Measurements from ENCODE around the gene PTP4A2. TPM values are rescaled to one million over a fixed set of nuclear protein-coding genes. Genes with fewer than 3 reads are reported as not detected.

PTP4A2 gene
- total RNA-seq, 1 donor from 2014 or later: 157 TPM

- Mint-ChIP-seq H3K27me3 (peaks cover 3% of the 10 kb centered on the region), H3K36me3 (ENCODE audit: insufficient read depth) (peaks cover 4% of the 10 kb centered on the region), H3K4me3 (ENCODE audit: low read depth) (no peak overlapping the region), H3K4me1 (ENCODE audit: low read depth) (peaks cover 4% of the 10 kb centered on the region), H3K27ac (no peak overlapping the region), H3K9me3 (ENCODE audit: low read depth) (peaks cover 5% of the 10 kb centered on the region)
- DNase-seq (ENCODE audit: low spot score, unreplicated experiment): no peak
- TF ChIP-seq, protein P1, sequence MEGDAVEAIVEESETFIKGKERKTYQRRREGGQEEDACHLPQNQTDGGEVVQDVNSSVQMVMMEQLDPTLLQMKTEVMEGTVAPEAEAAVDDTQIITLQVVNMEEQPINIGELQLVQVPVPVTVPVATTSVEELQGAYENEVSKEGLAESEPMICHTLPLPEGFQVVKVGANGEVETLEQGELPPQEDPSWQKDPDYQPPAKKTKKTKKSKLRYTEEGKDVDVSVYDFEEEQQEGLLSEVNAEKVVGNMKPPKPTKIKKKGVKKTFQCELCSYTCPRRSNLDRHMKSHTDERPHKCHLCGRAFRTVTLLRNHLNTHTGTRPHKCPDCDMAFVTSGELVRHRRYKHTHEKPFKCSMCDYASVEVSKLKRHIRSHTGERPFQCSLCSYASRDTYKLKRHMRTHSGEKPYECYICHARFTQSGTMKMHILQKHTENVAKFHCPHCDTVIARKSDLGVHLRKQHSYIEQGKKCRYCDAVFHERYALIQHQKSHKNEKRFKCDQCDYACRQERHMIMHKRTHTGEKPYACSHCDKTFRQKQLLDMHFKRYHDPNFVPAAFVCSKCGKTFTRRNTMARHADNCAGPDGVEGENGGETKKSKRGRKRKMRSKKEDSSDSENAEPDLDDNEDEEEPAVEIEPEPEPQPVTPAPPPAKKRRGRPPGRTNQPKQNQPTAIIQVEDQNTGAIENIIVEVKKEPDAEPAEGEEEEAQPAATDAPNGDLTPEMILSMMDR (IDR thresholded peaks at IDR 0.05; ENCODE audit: unreplicated experiment): no peak
These were observed 69.3 kb downstream of the PTP4A2 start for GRCh38 chr1:31868862-31869261.

DNA sequence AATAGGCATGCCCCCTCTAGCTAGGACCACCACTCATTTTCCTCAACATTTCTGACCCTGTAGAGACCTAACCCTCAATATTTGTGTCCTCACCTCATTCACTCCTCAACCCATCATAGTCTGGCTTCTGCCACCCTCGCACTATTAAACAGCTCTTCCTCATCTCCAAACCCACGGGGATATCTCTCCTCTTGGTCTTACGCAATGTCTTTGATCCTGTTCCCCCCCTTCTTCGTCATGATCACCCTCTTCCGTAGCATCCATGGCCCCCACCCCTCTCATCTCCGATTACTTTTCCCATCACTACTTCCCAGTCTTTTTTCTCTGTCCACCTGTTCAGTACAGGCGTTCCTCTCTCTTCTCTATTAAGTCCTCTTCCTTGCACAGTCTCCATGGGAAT is 70.6 kb downstream of the PTP4A2 start:
- Mint-ChIP-seq H3K9me3 (ENCODE audit: low read depth) (no peaks in the 10 kb centered on the region), H3K36me3 (ENCODE audit: insufficient read depth) (no peaks in the 10 kb centered on the region), H3K4me1 (ENCODE audit: low read depth) (peaks cover 2% of the 10 kb centered on the region), H3K4me3 (ENCODE audit: low read depth) (no peak overlapping the region), H3K27me3 (peaks cover 3% of the 10 kb centered on the region), H3K27ac (peak overlapping the region; percentile 14)
- DNase-seq (ENCODE audit: low spot score, unreplicated experiment): no peak
- TF ChIP-seq, protein P1 (IDR thresholded peaks at IDR 0.05; ENCODE audit: unreplicated experiment): no peak

GRCh38 chr1:31866450-31867032 is 71.6 kb downstream of the PTP4A2 start:
- TF ChIP-seq, protein P1 (IDR thresholded peaks at IDR 0.05; ENCODE audit: unreplicated experiment): no peak
- H3K27ac Mint-ChIP-seq: no peak overlapping the region
- DNase-seq (ENCODE audit: low spot score, unreplicated experiment): no peak
- H3K4me1 Mint-ChIP-seq (ENCODE audit: low read depth): no peaks in the 10 kb centered on the region
- H3K36me3 Mint-ChIP-seq (ENCODE audit: insufficient read depth): no peaks in the 10 kb centered on the region
- no peaks in the 10 kb centered on the region for H3K9me3 Mint-ChIP-seq (ENCODE audit: low read depth)
- no peak overlapping the region for H3K4me3 Mint-ChIP-seq (ENCODE audit: low read depth)
- no peaks in the 10 kb centered on the region for H3K27me3 Mint-ChIP-seq

GRCh38 chr1:31865728-31866449 is 72.3 kb downstream of the PTP4A2 start:
- no peaks in the 10 kb centered on the region for H3K27me3 Mint-ChIP-seq
- DNase-seq (ENCODE audit: low spot score, unreplicated experiment): no peak
- H3K4me3 Mint-ChIP-seq (ENCODE audit: low read depth): no peak overlapping the region
- H3K4me1 Mint-ChIP-seq (ENCODE audit: low read depth): no peaks in the 10 kb centered on the region
- no peak overlapping the region for H3K27ac Mint-ChIP-seq
- TF ChIP-seq, protein P1 (IDR thresholded peaks at IDR 0.05; ENCODE audit: unreplicated experiment): no peak
- H3K9me3 Mint-ChIP-seq (ENCODE audit: low read depth): no peaks in the 10 kb centered on the region
- H3K36me3 Mint-ChIP-seq (ENCODE audit: insufficient read depth): no peaks in the 10 kb centered on the region

GRCh38 chr1:31862071-31862470 is 76.1 kb downstream of the PTP4A2 start:
- TF ChIP-seq, protein P1 (IDR thresholded peaks at IDR 0.05; ENCODE audit: unreplicated experiment): no peak
- no peak for DNase-seq (ENCODE audit: low spot score, unreplicated experiment)
- H3K9me3 Mint-ChIP-seq (ENCODE audit: low read depth): no peaks in the 10 kb centered on the region
- no peaks in the 10 kb centered on the region for H3K36me3 Mint-ChIP-seq (ENCODE audit: insufficient read depth)
- no peaks in the 10 kb centered on the region for H3K27me3 Mint-ChIP-seq
- peak overlapping the region; percentile 62 for H3K27ac Mint-ChIP-seq
- no peak overlapping the region for H3K4me3 Mint-ChIP-seq (ENCODE audit: low read depth)
- no peaks in the 10 kb centered on the region for H3K4me1 Mint-ChIP-seq (ENCODE audit: low read depth)

All from progenitor cell of endocrine pancreas (in vitro differentiated cells).